LNCaP clone FGC (cell line): ENCODE results near the gene FAM135A.
"Not testable (repeated sequence)": the region's sequence is repeated elsewhere in the genome, so short reads cannot be mapped to it uniquely, and the experiment has no call there.

Source experiments
- DNase-seq: peaks from one replicate; pipeline ENCODE4 v3.0.0-alpha.2; 2011; ENCODE audit warnings: low read depth
- H3K4me3 ChIP-seq: 2 replicates; pipeline ENCODE4 v1.5.1; 2011; ENCODE audit warnings: mild to moderate bottlenecking, low read depth, low read length, control low read depth
- CTCF ChIP-seq: IDR thresholded peaks from 2 replicates; pipeline ENCODE4 v1.5.1; 2012; ENCODE audit warnings: mild to moderate bottlenecking; ENCODE audit not compliant: control insufficient read depth, insufficient read depth; ENCODE audit errors: extremely low read depth

FAM135A gene

GRCh38 chr6:70592391-70593117, 179.2 kb downstream of the FAM135A start:
- TF ChIP-seq CTCF, result no peak
- DNase-seq, result no peak
- no peak overlapping the region for H3K4me3 ChIP-seq

GRCh38 chr6:70593118-70593486, 179.8 kb downstream of the FAM135A start:
- TF ChIP-seq CTCF, result no peak
- no peak overlapping the region for H3K4me3 ChIP-seq
- no peak for DNase-seq

- no peak overlapping the region for H3K4me3 ChIP-seq
- no peak for TF ChIP-seq CTCF
- DNase-seq, result no peak
Measured at GRCh38 chr6:70599187-70599586, 185.9 kb downstream of the FAM135A start.

- no peak overlapping the region for H3K4me3 ChIP-seq
- DNase-seq, result no peak
- TF ChIP-seq CTCF, result no peak
Measured at GRCh38 chr6:70601014-70601413, 187.7 kb downstream of the FAM135A start.

GRCh38 chr6:70604254-70604653, 190.9 kb downstream of the FAM135A start:
- no peak for TF ChIP-seq CTCF
- no peak for DNase-seq
- no peak overlapping the region for H3K4me3 ChIP-seq

GRCh38 chr6:70607371-70607770, 194.1 kb downstream of the FAM135A start:
- not testable (repeated sequence) for DNase-seq

GRCh38 chr6:70609181-70609580, 195.9 kb downstream of the FAM135A start:
- H3K4me3 ChIP-seq, DNase-seq: not testable (repeated sequence)

More at GRCh38 chr6:70607371-70607770, 194.1 kb downstream of the FAM135A start:
- not testable (repeated sequence) for H3K4me3 ChIP-seq
